Gastrocnemius medialis (tissue), 4 donors: ENCODE data around the gene ZNF804B.

Experiments used
- CTCF ChIP-seq, 5 experiments: fragments of 450-650 bp in 3 of 5; fragments of 200-600 bp in 2 of 5; sonication (generic) in 2 of 5; IDR thresholded peaks in 4 of 5; conservative IDR thresholded peaks in 1 of 5; 1 replicate in 4 of 5; 2 replicates in 1 of 5; pipeline ENCODE4 v1.5.1; 2016 to 2019; ENCODE audit warnings: antibody characterized with exemption in 5 of 5, mild to moderate bottlenecking in 3 of 5, moderate library complexity in 3 of 5
- POLR2A ChIP-seq, 2 donors: fragments of 450-650 bp; IDR thresholded peaks; one replicate each; pipeline ENCODE4 v1.6.1; 2017; ENCODE audit warnings: antibody characterized with exemption in 2 of 2, mild to moderate bottlenecking in 2 of 2, moderate library complexity in 2 of 2

- no peak for TF ChIP-seq CTCF (IDR thresholded peaks at IDR 0.05 in 4 of 5, conservative IDR thresholded peaks at IDR 0.05 in 1 of 5)
- TF ChIP-seq POLR2A (IDR thresholded peaks at IDR 0.05) = no peak
These were observed 204.9 kb downstream of the ZNF804B start for GRCh38 chr7:88964418-88964817.
